HG02798 (cell line): Measurements from ENCODE around the gene NKPD1.

Experiments used
- ATAC-seq: cut with Tn5 transposase; IDR thresholded peaks from one replicate; pipeline ENCODE4 v1.9.1; 2021; ENCODE audit warnings: mild to moderate bottlenecking; ENCODE audit not compliant: unreplicated experiment, poor library complexity

The NKPD1 gene

GRCh38 chr19:45142016-45142725, 18.6 kb downstream of the NKPD1 start:
- no peak for ATAC-seq

GRCh38 chr19:45141203-45141900, 19.4 kb downstream of the NKPD1 start:
- no peak for ATAC-seq

GRCh38 chr19:45140533-45140932, 20.2 kb downstream of the NKPD1 start:
- no peak for ATAC-seq

- ATAC-seq: no peak
Observed at GRCh38 chr19:45140144-45140503, 20.7 kb downstream of the NKPD1 start.

DNA sequence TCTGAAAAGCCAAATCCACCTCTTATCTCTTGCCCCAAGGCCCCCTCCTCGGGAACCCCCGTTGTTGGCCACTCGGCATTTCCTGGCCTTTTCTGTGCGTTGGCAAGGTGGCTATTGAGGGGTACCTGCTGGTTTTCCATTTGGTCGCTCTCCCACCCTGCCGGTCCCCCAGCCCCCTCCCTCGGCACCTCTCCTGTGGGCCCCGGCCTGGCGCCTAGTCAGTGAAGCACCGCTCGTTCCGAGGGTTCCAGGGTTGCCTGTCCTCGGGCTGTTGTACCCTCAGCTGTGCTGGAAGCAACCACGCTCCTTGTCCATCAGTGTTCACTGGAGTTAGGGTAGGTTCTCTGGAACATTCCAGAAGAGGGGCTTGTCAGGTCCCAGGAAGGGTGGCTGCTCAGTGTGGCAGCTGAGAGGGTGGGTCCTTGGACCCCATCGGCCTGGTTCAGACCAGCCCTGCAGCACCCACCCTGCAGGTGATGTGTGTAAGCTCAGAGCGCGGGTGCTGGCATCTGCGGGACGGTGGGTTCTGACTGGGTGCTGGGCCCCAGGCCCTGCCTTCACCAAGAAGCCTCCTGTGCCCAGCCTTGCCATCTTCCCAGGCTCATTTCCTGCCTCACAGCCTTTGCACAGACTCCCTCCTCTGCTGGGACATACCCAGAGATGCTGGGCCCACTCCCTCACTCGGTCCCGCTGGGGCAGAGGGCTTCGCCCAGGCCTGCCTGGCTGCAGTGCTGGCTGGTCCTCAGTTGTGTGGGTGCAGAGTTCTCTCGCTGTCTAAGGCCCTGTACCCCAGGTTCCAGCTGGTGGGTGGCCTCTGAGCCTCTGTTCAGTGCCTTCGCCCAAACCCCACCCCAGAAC, 21.3 kb downstream of the NKPD1 start:
- ATAC-seq: no peak

DNA sequence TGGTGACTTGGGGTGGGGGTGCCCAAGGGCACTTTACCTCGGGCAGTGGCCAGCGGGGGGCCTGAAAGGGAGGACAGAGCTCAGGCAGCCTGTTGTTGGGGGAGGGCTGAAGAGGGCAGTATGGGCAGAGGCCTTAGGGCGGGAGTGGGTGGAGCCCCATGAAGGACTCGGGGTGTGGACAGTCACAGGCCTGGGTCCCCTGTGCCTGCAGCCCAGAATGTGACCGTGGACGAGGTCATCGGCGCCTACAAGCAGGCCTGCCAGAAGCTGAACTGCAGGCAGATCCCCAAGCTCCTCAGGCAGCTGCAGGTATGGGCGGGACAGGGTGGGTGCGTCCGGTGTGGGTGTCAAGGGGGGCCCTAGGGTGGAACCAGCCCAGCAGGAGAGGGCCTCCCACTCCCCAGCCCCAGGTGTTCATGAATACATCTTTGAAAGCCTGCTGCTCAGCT, 22.5 kb downstream of the NKPD1 start:
- ATAC-seq: no peak

DNA sequence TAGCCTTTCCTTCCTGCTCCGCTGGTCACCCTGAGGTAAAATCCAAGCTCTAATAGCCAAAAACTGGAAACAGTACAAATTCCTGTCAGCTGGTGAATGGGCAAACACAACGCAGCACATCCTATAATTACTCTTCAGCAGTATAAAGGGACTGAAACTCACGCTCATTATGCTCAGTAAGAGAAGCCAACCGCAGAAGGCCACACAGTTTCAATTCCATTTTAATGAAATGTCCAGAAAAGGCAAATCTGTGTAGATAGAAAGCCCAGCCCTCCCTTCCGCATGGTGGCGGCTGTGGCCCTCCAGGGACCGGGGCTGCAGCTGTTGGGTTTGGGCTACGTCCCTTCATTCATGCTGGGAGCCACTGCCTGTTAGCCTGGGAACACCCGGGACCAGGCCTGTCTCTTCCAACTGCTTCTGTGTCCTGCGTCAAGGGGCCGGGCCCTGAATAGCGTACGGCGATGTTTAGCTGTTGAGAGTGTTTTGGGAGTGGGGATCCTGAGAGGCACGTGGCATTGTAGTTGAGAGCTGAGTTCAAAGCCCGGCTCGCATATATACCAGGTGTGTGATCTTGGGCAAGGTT, 23.5 kb downstream of the NKPD1 start:
- peak; percentile 83 for ATAC-seq

GRCh38 chr19:45136507-45137178, 24.1 kb downstream of the NKPD1 start:
- ATAC-seq: peak; percentile 9

GRCh38 chr19:45135176-45135885, 25.5 kb downstream of the NKPD1 start:
- ATAC-seq: no peak

GRCh38 chr19:45133661-45134060, 27.1 kb downstream of the NKPD1 start:
- no peak for ATAC-seq

GRCh38 chr19:45130888-45131615, 29.7 kb downstream of the NKPD1 start:
- ATAC-seq: no peak

DNA sequence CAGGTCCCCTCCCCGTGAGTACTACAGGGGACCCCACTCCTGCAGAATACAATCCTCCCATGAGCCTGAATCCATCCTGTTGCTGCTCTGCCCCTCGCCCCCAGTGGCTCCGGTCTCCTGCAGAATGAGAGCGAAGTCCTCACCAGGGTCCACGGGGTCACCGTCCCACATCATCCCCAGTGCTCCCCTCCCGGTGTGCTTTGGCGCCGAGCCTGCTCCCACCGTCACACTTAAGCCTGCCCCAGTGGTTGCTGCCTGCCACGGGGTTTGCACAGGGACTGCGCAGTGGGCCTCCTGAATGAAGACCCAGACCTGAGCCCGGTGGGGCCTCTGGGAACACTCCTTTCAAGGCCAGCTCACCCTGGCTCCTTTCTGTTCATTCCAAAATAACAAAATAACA, 30.5 kb downstream of the NKPD1 start:
- no peak for ATAC-seq

- no peak for ATAC-seq
Observed at GRCh38 chr19:45128806-45129205, 32.0 kb downstream of the NKPD1 start.

GRCh38 chr19:45128146-45128545, 32.6 kb downstream of the NKPD1 start:
- ATAC-seq: no peak

DNA sequence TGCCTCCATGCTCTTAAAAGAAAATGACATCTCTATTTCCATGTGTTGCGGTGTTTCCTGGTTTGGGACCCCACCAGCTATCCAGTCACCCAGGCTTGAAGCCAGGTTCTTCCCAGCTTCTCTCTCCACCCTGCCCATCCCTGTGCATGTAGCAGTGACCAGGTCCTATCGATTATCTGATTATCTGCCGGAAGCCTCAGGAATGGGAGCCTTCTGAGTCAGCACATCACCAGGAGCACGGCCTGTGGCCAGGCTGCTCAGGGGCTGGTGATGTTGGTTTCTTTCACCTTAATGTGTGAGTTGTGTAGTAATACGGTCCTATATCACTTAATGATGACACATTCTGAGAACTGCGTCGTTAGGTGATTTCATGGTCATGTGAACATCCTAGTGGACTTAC, 34.1 kb downstream of the NKPD1 start:
- ATAC-seq: no peak

DNA sequence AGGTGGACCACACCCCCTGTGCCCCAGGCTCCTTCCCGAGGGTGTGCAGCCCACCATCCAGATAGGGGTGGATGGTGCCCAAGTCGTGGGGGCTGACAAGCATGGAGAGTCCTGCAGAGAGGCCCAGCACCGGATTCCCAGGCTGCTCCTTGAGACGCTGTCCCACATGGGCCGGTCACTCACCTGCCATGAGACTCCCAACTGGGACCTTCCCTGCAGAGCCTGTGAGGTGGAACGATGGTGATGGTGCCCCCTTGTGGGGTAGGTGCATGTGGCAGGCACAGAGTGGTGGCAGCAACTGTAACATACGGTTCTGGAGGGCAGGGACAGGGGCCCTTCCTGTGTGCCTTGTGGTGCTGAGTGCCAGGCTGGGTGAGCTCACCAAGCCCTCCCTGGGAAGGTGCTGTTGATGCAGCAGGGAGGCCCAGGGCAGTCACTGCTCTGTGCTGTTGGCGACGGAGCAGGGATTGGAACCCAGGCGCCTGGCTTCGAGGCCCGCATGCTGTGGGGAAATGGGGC, 34.7 kb downstream of the NKPD1 start:
- ATAC-seq: peak; percentile 57

GRCh38 chr19:45125360-45125759, 35.4 kb downstream of the NKPD1 start:
- ATAC-seq: no peak

- no peak for ATAC-seq
Observed at GRCh38 chr19:45124021-45124420, 36.8 kb downstream of the NKPD1 start.

DNA sequence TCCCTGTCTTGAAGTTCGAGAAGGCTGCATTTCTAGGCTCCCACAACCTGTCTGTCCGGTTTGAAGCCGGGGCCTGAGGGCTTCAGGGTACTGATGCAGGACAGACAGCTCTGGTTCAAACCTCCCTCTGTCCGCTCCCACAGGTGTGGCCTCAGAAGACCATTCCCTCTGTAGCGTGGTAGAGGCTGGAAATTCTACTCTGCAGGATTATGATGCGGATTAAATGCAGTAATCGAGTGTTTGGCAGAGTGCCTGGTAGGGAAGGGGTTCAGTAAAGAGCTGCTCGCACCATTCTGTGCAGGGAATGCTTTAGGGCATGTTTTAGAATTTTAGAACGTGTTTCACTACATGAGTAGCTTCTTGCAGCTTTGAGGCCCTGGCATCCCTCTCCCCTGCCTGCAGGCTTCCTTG, 37.3 kb downstream of the NKPD1 start:
- ATAC-seq: no peak
